IMR-90 (cell line): ENCODE results near the gene SHCBP1L. TPM values are rescaled to one million over a fixed set of nuclear protein-coding genes. Genes with fewer than 3 reads are reported as not detected.

ENCODE experiments used
- ATAC-seq: fragments of 200-7000 bp; cut with Tn5 transposase; 2 replicates; pipeline ENCODE4 v1.9.1; 2020; ENCODE audit warnings: low read depth, mild to moderate bottlenecking, moderate library complexity
- BruUV-seq: library from RNA; stranded (reverse); fragments of 400-500 nt; replicated peaks from 2 replicates; lab custom pipeline; 2021; lab: Mats Ljungman, UMichigan
- CTCF ChIA-PET: fragments of 300-600 bp; formaldehyde crosslinking; extraction: SDS; loops from one replicate; lab custom pipeline; 2021; ENCODE audit warnings: antibody characterized with exemption; lab: Yijun Ruan, JAX
- POLR2A ChIA-PET: fragments of 300-600 bp; sonication (Branson Sonifier 250); formaldehyde crosslinking; loops from one replicate; lab custom pipeline; 2022; ENCODE audit warnings: antibody characterized with exemption; ENCODE audit not compliant: unreplicated experiment; lab: Charles Lee
- DNase-seq: peaks from one replicate; pipeline ENCODE4 v3.0.0; 2013
- H2AFZ ChIP-seq: replicated peaks from 2 replicates; pipeline ENCODE3; 2013; ENCODE audit warnings: low read length, mild to moderate bottlenecking; ENCODE audit not compliant: poor library complexity
- H2AK5ac ChIP-seq: 2 replicates; pipeline ENCODE4 v1.6.1; 2013; ENCODE audit warnings: low read depth, low read length, inconsistent platforms
- H2AK9ac ChIP-seq: replicated peaks from 2 replicates; pipeline ENCODE3; 2013; ENCODE audit warnings: mild to moderate bottlenecking, low read depth, low read length, moderate library complexity; ENCODE audit not compliant: poor library complexity
- H2BK120ac ChIP-seq: 2 replicates; pipeline ENCODE4 v1.6.1; 2013; ENCODE audit warnings: low read depth, low read length, inconsistent platforms
- H2BK15ac ChIP-seq: 3 replicates; pipeline ENCODE4 v1.6.1; 2013; ENCODE audit warnings: low read depth, low read length, inconsistent platforms
- H2BK20ac ChIP-seq: 2 replicates; pipeline ENCODE4 v1.6.1; 2013; ENCODE audit warnings: low read depth, mild to moderate bottlenecking, inconsistent platforms, low read length, moderate library complexity
- H2BK5ac ChIP-seq: 2 replicates; pipeline ENCODE4 v1.6.1; 2013; ENCODE audit warnings: mild to moderate bottlenecking, low read depth, low read length, inconsistent platforms; ENCODE audit not compliant: poor library complexity, severe bottlenecking
- H3K14ac ChIP-seq: replicated peaks from 2 replicates; pipeline ENCODE4 v1.6.1; 2013; ENCODE audit warnings: low read depth, low read length, inconsistent platforms
- H3K18ac ChIP-seq: 2 replicates; pipeline ENCODE4 v1.6.1; 2013; ENCODE audit warnings: low read depth, low read length, control low read depth
- H3K23ac ChIP-seq: 2 replicates; pipeline ENCODE4 v1.6.1; 2013; ENCODE audit warnings: low read depth, low read length, inconsistent platforms
- H3K27ac ChIP-seq: 2 replicates; pipeline ENCODE4 v1.5.1; 2013; ENCODE audit warnings: mild to moderate bottlenecking, control low read depth, low read length; ENCODE audit not compliant: insufficient read depth
- H3K27me3 ChIP-seq: 2 replicates; pipeline ENCODE4 v1.6.1; 2013; ENCODE audit warnings: low read length; ENCODE audit not compliant: control insufficient read depth, insufficient read depth
- H3K36me3 ChIP-seq: 2 replicates; pipeline ENCODE4 v1.6.1; 2013; ENCODE audit warnings: low read length, mixed read lengths; ENCODE audit not compliant: control insufficient read depth, insufficient read depth
- H3K4ac ChIP-seq: 2 replicates; pipeline ENCODE4 v1.6.1; 2013; ENCODE audit warnings: low read depth, low read length, inconsistent platforms
- H3K4me1 ChIP-seq: 2 replicates; pipeline ENCODE4 v1.6.1; 2013; ENCODE audit warnings: low read length, mixed read lengths; ENCODE audit not compliant: control insufficient read depth, insufficient read depth
- H3K4me2 ChIP-seq: 2 replicates; pipeline ENCODE4 v1.6.1; 2013; ENCODE audit warnings: low read depth, mild to moderate bottlenecking, control low read depth, low read length, moderate library complexity
- H3K4me3 ChIP-seq: 2 replicates; pipeline ENCODE4 v1.5.1; 2013; ENCODE audit warnings: low read depth, mild to moderate bottlenecking, control low read depth, low read length, moderate library complexity; ENCODE audit not compliant: insufficient read depth
- H3K56ac ChIP-seq: 2 replicates; pipeline ENCODE4 v1.6.1; 2013; ENCODE audit warnings: low read length, inconsistent platforms; ENCODE audit not compliant: insufficient read depth; ENCODE audit errors: extremely low read depth
- H3K79me1 ChIP-seq, 2 experiments: 2 replicates each; pipeline ENCODE4 v1.6.1; 2013; ENCODE audit warnings: low read length in 2 of 2, inconsistent platforms in 1 of 2, low read depth in 1 of 2
- H3K9ac ChIP-seq: 2 replicates; pipeline ENCODE4 v1.6.1; 2013; ENCODE audit warnings: low read depth, low read length, control low read depth
- H3K9me1 ChIP-seq: 2 replicates; pipeline ENCODE4 v1.6.1; 2013; ENCODE audit warnings: low read length, inconsistent platforms; ENCODE audit not compliant: insufficient read depth
- H3K9me3 ChIP-seq: 2 replicates; pipeline ENCODE4 v1.6.1; 2013; ENCODE audit warnings: low read length; ENCODE audit not compliant: control insufficient read depth, insufficient read depth
- H4K20me1 ChIP-seq: 2 replicates; pipeline ENCODE4 v1.6.1; 2013; ENCODE audit warnings: low read length, inconsistent platforms; ENCODE audit not compliant: insufficient read depth
- H4K5ac ChIP-seq: 2 replicates; pipeline ENCODE4 v1.6.1; 2013; ENCODE audit warnings: mild to moderate bottlenecking, low read depth, low read length, control low read depth
- H4K8ac ChIP-seq, 2 experiments: 2 replicates each; pipeline ENCODE4 v1.6.1; 2013; ENCODE audit warnings: low read depth in 2 of 2, low read length in 2 of 2, control low read depth in 1 of 2, inconsistent platforms in 1 of 2
- H4K91ac ChIP-seq: 2 replicates; pipeline ENCODE4 v1.6.1; 2013; ENCODE audit warnings: low read depth, low read length, inconsistent platforms; ENCODE audit not compliant: insufficient read depth
- BHLHE40 ChIP-seq: fragments of 150-350 bp; IDR thresholded peaks from 2 replicates; pipeline ENCODE4 v1.6.1; 2016; ENCODE audit warnings: mild to moderate bottlenecking, low read depth, low read length
- CEBPB ChIP-seq: IDR thresholded peaks from 2 replicates; pipeline ENCODE4 v1.6.1; 2012; ENCODE audit warnings: low read depth, low read length, improper control_type of control experiment
- CHD1 ChIP-seq: IDR thresholded peaks from 2 replicates; pipeline ENCODE4 v1.6.1; 2012; ENCODE audit warnings: low read depth, low read length, improper control_type of control experiment
- FOS ChIP-seq: fragments of 150-350 bp; IDR thresholded peaks from 2 replicates; pipeline ENCODE4 v1.6.1; 2016; ENCODE audit warnings: low read depth, low read length
- MAFK ChIP-seq: IDR thresholded peaks from 2 replicates; pipeline ENCODE4 v1.6.1; 2012; ENCODE audit warnings: low read depth, low read length, improper control_type of control experiment
- MAZ ChIP-seq: IDR thresholded peaks from 2 replicates; pipeline ENCODE4 v1.6.1; 2012; ENCODE audit warnings: low read depth, mild to moderate bottlenecking, low read length, improper control_type of control experiment, moderate library complexity, borderline replicate concordance
- MXI1 ChIP-seq: IDR thresholded peaks from 2 replicates; pipeline ENCODE4 v1.6.1; 2012; ENCODE audit warnings: low read depth, mild to moderate bottlenecking, low read length, moderate library complexity, borderline replicate concordance
- NFE2L2 ChIP-seq: fragments of 150-350 bp; IDR thresholded peaks from 2 replicates; pipeline ENCODE4 v1.6.1; 2016; ENCODE audit warnings: low read depth, mild to moderate bottlenecking, low read length
- POLR2A ChIP-seq: IDR thresholded peaks from 2 replicates; pipeline ENCODE4 v1.6.1; 2012; ENCODE audit warnings: mild to moderate bottlenecking, low read depth, low read length
- RAD21 ChIP-seq: IDR thresholded peaks from 2 replicates; pipeline ENCODE4 v1.6.1; 2012; ENCODE audit warnings: low read length, improper control_type of control experiment
- RCOR1 ChIP-seq: IDR thresholded peaks from 2 replicates; pipeline ENCODE4 v1.6.1; 2012; ENCODE audit warnings: mild to moderate bottlenecking, low read length, improper control_type of control experiment; ENCODE audit not compliant: insufficient replicate concordance
- RFX5 ChIP-seq: IDR thresholded peaks from 2 replicates; pipeline ENCODE4 v1.8.0; 2012; ENCODE audit warnings: low read depth, mild to moderate bottlenecking, low read length, moderate library complexity
- SMC3 ChIP-seq: fragments of 150-350 bp; IDR thresholded peaks from 2 replicates; pipeline ENCODE4 v1.6.1; 2016; ENCODE audit warnings: low read depth, mild to moderate bottlenecking, antibody characterized with exemption, low read length, moderate library complexity
- WGBS, 2 experiments: methylation state at CpG; one replicate each; pipeline versions ENCODE4 v1.1.5 to v1.1.7; 2013; ENCODE audit warnings: missing lambda C conversion rate in 2 of 2; ENCODE audit not compliant: insufficient read length in 1 of 2; ENCODE audit errors: extremely low coverage in 2 of 2; 5-methylcytosine and 5-hydroxymethylcytosine counted together
- dilution Hi-C: fragments of 300-500 bp; cut with HindIII; formaldehyde crosslinking; loops from one replicate; pipeline ENCODE4 v1.14.3; 2018; ENCODE audit warnings: low sequenced_read_pairs; ENCODE audit not compliant: unreplicated experiment
- in situ Hi-C: fragments of 300-500 bp; cut with MboI; formaldehyde crosslinking; loops from 3 replicates; pipeline ENCODE4 v1.14.3; 2019; ENCODE audit warnings: low sequenced_read_pairs, inconsistent platforms, mixed read lengths
- intact Hi-C: fragments of 100-400 bp; cut with micrococcal nuclease; formaldehyde crosslinking; loops from 2 replicates; pipeline ENCODE4 v1.10.0; 2022
- polyA plus RNA-seq, 3 experiments: library from polyadenylated mRNA; depleted of rRNA; stranded (reverse); fragments of >200 nt; gene quantifications; 2 replicates each; pipeline ENCODE4 v1.2.3, GENCODE V29; 2012; ENCODE audit warnings: low replicate concordance in 1 of 3
- total RNA-seq: library from RNA; depleted of rRNA; stranded (reverse); fragments of >200 nt; gene quantifications from 2 replicates; pipeline ENCODE4 v1.2.3, GENCODE V29; 2012
- TF ChIP-seq, protein P1 (sequence below): fragments of 150-350 bp; IDR thresholded peaks from 2 replicates; pipeline ENCODE4 v1.6.1; 2017; ENCODE audit warnings: mild to moderate bottlenecking, antibody characterized with exemption, low read length, low read depth
- TF ChIP-seq, protein P2 (sequence below): conservative IDR thresholded peaks from 2 replicates; pipeline ENCODE4 v1.5.1; 2012; ENCODE audit warnings: mild to moderate bottlenecking, low read depth, low read length, improper control_type of control experiment
- TF ChIP-seq, protein P3 (sequence below): fragments of 150-350 bp; IDR thresholded peaks from 2 replicates; pipeline ENCODE4 v1.6.1; 2016; ENCODE audit warnings: low read depth, mild to moderate bottlenecking, low read length, moderate library complexity, borderline replicate concordance

Gene SHCBP1L
- total and polyA plus RNA-seq, 2 of the 4 experiments (the other 2 are of a cell fraction): not detected

DNA sequence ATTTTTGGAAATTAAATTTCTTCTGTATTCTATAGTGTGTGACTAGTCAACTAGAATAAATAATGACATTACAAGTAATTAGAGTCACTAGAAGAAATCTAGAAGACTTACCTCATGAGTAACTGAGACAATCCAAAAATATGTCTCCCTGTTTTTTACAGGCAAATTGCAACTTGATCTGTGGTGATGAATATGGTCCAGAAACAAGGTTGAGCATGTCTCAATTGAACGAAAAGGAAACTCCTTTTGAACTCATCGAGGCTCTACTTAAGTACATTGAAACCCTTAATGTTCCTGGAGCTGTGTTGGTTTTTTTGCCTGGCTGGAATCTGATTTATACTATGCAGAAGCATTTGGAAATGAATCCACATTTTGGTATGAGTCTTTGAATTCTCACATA is 77.1 kb downstream of the SHCBP1L start:
- DNase-seq (no peak), ATAC-seq (no peak)
- H3K56ac ChIP-seq: no peak overlapping the region
- no peak overlapping the region for H2BK20ac ChIP-seq
- no peak overlapping the region for H2BK5ac ChIP-seq
- H4K5ac ChIP-seq: no peak overlapping the region
- no CpG with 5 or more reads among the region's 2 CpGs for WGBS, 2 experiments
- no peak overlapping the region for H4K91ac ChIP-seq
- BruUV-seq: no TSS peak
- peaks cover 53% of the 10 kb centered on the region for H3K36me3 ChIP-seq
- H3K79me1 ChIP-seq: peaks cover 21 to 24% of the 10 kb centered on the region in 2 experiments
- ChIA-PET POLR2A (no interaction called here), CTCF (no interaction called here)
- H3K18ac ChIP-seq: no peak overlapping the region
- dilution Hi-C loops (no loop called here), intact Hi-C loops (no loop called here), in situ Hi-C loops (loop anchor here (25.0 kb wide), 1 partner anchor 1836 kb away; no protein-coding TSS in a partner anchor)
- H4K20me1 ChIP-seq: peaks cover 10% of the 10 kb centered on the region; the same call in 1 of the 2 replicates
- no peaks in the 10 kb centered on the region for H3K27me3 ChIP-seq
- H3K9me3 ChIP-seq: no peaks in the 10 kb centered on the region
- H3K14ac ChIP-seq: no peak overlapping the region
- H3K4me2 ChIP-seq: no peak overlapping the region
- no peak overlapping the region for H2AK9ac ChIP-seq
- H2AK5ac ChIP-seq: no peak overlapping the region
- no peak overlapping the region for H3K4ac ChIP-seq
- H2BK120ac ChIP-seq: no peak overlapping the region
- no peak for TF ChIP-seq CHD1
- TF ChIP-seq RAD21: no peak
- no peak for TF ChIP-seq FOS
- TF ChIP-seq NFE2L2: no peak
- TF ChIP-seq, protein P1, sequence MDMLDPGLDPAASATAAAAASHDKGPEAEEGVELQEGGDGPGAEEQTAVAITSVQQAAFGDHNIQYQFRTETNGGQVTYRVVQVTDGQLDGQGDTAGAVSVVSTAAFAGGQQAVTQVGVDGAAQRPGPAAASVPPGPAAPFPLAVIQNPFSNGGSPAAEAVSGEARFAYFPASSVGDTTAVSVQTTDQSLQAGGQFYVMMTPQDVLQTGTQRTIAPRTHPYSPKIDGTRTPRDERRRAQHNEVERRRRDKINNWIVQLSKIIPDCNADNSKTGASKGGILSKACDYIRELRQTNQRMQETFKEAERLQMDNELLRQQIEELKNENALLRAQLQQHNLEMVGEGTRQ: no peak
- TF ChIP-seq BHLHE40: no peak
- TF ChIP-seq CEBPB: no peak
- TF ChIP-seq, protein P2, sequence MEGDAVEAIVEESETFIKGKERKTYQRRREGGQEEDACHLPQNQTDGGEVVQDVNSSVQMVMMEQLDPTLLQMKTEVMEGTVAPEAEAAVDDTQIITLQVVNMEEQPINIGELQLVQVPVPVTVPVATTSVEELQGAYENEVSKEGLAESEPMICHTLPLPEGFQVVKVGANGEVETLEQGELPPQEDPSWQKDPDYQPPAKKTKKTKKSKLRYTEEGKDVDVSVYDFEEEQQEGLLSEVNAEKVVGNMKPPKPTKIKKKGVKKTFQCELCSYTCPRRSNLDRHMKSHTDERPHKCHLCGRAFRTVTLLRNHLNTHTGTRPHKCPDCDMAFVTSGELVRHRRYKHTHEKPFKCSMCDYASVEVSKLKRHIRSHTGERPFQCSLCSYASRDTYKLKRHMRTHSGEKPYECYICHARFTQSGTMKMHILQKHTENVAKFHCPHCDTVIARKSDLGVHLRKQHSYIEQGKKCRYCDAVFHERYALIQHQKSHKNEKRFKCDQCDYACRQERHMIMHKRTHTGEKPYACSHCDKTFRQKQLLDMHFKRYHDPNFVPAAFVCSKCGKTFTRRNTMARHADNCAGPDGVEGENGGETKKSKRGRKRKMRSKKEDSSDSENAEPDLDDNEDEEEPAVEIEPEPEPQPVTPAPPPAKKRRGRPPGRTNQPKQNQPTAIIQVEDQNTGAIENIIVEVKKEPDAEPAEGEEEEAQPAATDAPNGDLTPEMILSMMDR: no peak
- TF ChIP-seq MAZ: no peak
- TF ChIP-seq, protein P3, sequence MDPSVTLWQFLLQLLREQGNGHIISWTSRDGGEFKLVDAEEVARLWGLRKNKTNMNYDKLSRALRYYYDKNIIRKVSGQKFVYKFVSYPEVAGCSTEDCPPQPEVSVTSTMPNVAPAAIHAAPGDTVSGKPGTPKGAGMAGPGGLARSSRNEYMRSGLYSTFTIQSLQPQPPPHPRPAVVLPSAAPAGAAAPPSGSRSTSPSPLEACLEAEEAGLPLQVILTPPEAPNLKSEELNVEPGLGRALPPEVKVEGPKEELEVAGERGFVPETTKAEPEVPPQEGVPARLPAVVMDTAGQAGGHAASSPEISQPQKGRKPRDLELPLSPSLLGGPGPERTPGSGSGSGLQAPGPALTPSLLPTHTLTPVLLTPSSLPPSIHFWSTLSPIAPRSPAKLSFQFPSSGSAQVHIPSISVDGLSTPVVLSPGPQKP: no peak
- TF ChIP-seq MAFK: no peak
- TF ChIP-seq MXI1: no peak
- TF ChIP-seq RFX5: no peak
- TF ChIP-seq POLR2A: no peak
- TF ChIP-seq SMC3: no peak
- TF ChIP-seq RCOR1: no peak
- no peak overlapping the region for H2BK15ac ChIP-seq
- no peak overlapping the region for H2AFZ ChIP-seq
- no peaks in the 10 kb centered on the region; the same call in none of the 2 replicates for H3K9me1 ChIP-seq
- no peak overlapping the region for H3K9ac ChIP-seq
- H3K27ac ChIP-seq: no peak overlapping the region
- no peak overlapping the region for H3K23ac ChIP-seq
- H3K4me1 ChIP-seq: no peaks in the 10 kb centered on the region
- no peak overlapping the region for H4K8ac ChIP-seq
- H3K4me3 ChIP-seq: no peak overlapping the region
